Coronary artery (tissue), 2 donors: ENCODE results near the gene RPS24.

Source experiments
- DNase-seq: peaks from one replicate; pipeline ENCODE4 v3.0.0-alpha.2; 2017; ENCODE audit warnings: low spot score
- H3K27ac ChIP-seq, 2 donors: fragments of 200-600 bp; sonication (generic); one replicate each; pipeline ENCODE4 v1.5.1; 2016 to 2019
- H3K4me3 ChIP-seq: fragments of 200-600 bp; sonication (generic); 2 replicates; pipeline ENCODE4 v1.5.1; 2016; ENCODE audit warnings: mild to moderate bottlenecking, moderate library complexity
- CTCF ChIP-seq: fragments of 200-600 bp; sonication (generic); IDR thresholded peaks from one replicate; pipeline ENCODE4 v1.5.1; 2019; ENCODE audit warnings: antibody characterized with exemption

Gene RPS24

GRCh38 chr10:78035933-78036583 lies 2.4 kb downstream of the RPS24 start:
- H3K4me3 ChIP-seq: no peak overlapping the region
- H3K27ac ChIP-seq: no peak overlapping the region
- DNase-seq: no peak
- TF ChIP-seq CTCF: no peak

GRCh38 chr10:78038105-78038504 lies 4.4 kb downstream of the RPS24 start:
- Histone ChIP-seq H3K27ac (no peak overlapping the region), H3K4me3 (no peak overlapping the region)
- no peak for TF ChIP-seq CTCF
- DNase-seq: no peak

- no peak for TF ChIP-seq CTCF
- no peak for DNase-seq
- Histone ChIP-seq H3K4me3 (no peak overlapping the region), H3K27ac (no peak overlapping the region)
Observed at GRCh38 chr10:78038791-78039547, 5.3 kb downstream of the RPS24 start.

GRCh38 chr10:78039743-78040142 lies 6.1 kb downstream of the RPS24 start:
- no peak overlapping the region for H3K4me3 ChIP-seq
- no peak for TF ChIP-seq CTCF

GRCh38 chr10:78041170-78042057 lies 7.8 kb downstream of the RPS24 start:
- Histone ChIP-seq H3K4me3 (no peak overlapping the region), H3K27ac (no peak overlapping the region)
- DNase-seq: no peak

More at GRCh38 chr10:78039743-78040142, 6.1 kb downstream of the RPS24 start:
- no peak for DNase-seq
- H3K27ac ChIP-seq: no peak overlapping the region

More at GRCh38 chr10:78041170-78042057, 7.8 kb downstream of the RPS24 start:
- no peak for TF ChIP-seq CTCF
